ENCODE results near the gene SORCS1. TPM values are rescaled to one million over a fixed set of nuclear protein-coding genes. Genes with fewer than 3 reads are reported as not detected.

The SORCS1 gene
- total RNA-seq, 2 donors from 2014 or later = not detected

GRCh38 chr10:106694696-106695095 is 469.8 kb downstream of the SORCS1 start:
- Mint-ChIP-seq H3K36me3 (ENCODE audit: insufficient read depth in 2 of 2) (peaks cover 0 to 1% of the 10 kb centered on the region in 2 donors), H3K27me3 (ENCODE audit: low read depth) (no peaks in the 10 kb centered on the region), H3K9me3 (peaks cover 0 to 6% of the 10 kb centered on the region in 2 donors), H3K4me3 (no peak overlapping the region), H3K27ac (no peak overlapping the region), H3K4me1 (ENCODE audit: low read depth) (no peaks in the 10 kb centered on the region)
- ATAC-seq (replicated peaks in 1 of 2) (no peak), DNase-seq (no peak)

GRCh38 chr10:106682175-106682574 is 482.3 kb downstream of the SORCS1 start:
- H3K9me3 Mint-ChIP-seq = peaks cover 3 to 4% of the 10 kb centered on the region in 2 donors
- H3K27ac Mint-ChIP-seq = no peak overlapping the region
- H3K4me1 Mint-ChIP-seq (ENCODE audit: low read depth) = no peaks in the 10 kb centered on the region
- no peaks in the 10 kb centered on the region for H3K36me3 Mint-ChIP-seq (ENCODE audit: insufficient read depth in 2 of 2)
- ATAC-seq (replicated peaks in 1 of 2) (no peak), DNase-seq (no peak)
- H3K27me3 Mint-ChIP-seq (ENCODE audit: low read depth) = no peaks in the 10 kb centered on the region
- no peak overlapping the region for H3K4me3 Mint-ChIP-seq

GRCh38 chr10:106680061-106680460 is 484.4 kb downstream of the SORCS1 start:
- DNase-seq = no peak
- Mint-ChIP-seq H3K36me3 (ENCODE audit: insufficient read depth in 2 of 2) (no peaks in the 10 kb centered on the region), H3K4me3 (no peak overlapping the region), H3K27ac (no peak overlapping the region), H3K9me3 (peaks cover 0 to 7% of the 10 kb centered on the region in 2 donors), H3K27me3 (ENCODE audit: low read depth) (no peaks in the 10 kb centered on the region), H3K4me1 (ENCODE audit: low read depth) (no peaks in the 10 kb centered on the region)
- no peak for ATAC-seq (replicated peaks in 1 of 2)

- no peak for ATAC-seq (replicated peaks in 1 of 2)
- H3K27ac Mint-ChIP-seq = no peak overlapping the region
Observed at GRCh38 chr10:106679314-106679713, 485.2 kb downstream of the SORCS1 start.

GRCh38 chr10:106672517-106673175 is 491.9 kb downstream of the SORCS1 start:
- H3K27ac Mint-ChIP-seq = no peak overlapping the region
- ATAC-seq (replicated peaks in 1 of 2) (no peak), DNase-seq (no peak)
- H3K4me3 Mint-ChIP-seq = no peak overlapping the region
- H3K27me3 Mint-ChIP-seq (ENCODE audit: low read depth) = no peaks in the 10 kb centered on the region
- H3K9me3 Mint-ChIP-seq = peaks cover 0 to 5% of the 10 kb centered on the region in 2 donors
- no peaks in the 10 kb centered on the region for H3K4me1 Mint-ChIP-seq (ENCODE audit: low read depth)
- H3K36me3 Mint-ChIP-seq (ENCODE audit: insufficient read depth in 2 of 2) = no peaks in the 10 kb centered on the region

More at GRCh38 chr10:106679314-106679713, 485.2 kb downstream of the SORCS1 start:
- no peak overlapping the region for H3K4me3 Mint-ChIP-seq
- no peaks in the 10 kb centered on the region for H3K27me3 Mint-ChIP-seq (ENCODE audit: low read depth)
- H3K4me1 Mint-ChIP-seq (ENCODE audit: low read depth) = no peaks in the 10 kb centered on the region
- no peak for DNase-seq
- H3K36me3 Mint-ChIP-seq (ENCODE audit: insufficient read depth in 2 of 2) = no peaks in the 10 kb centered on the region
- peaks cover 0 to 7% of the 10 kb centered on the region in 2 donors for H3K9me3 Mint-ChIP-seq

GRCh38 chr10:106661767-106662140 is 502.8 kb downstream of the SORCS1 start:
- Mint-ChIP-seq H3K9me3 (peaks cover 0 to 2% of the 10 kb centered on the region in 2 donors), H3K27me3 (ENCODE audit: low read depth) (no peaks in the 10 kb centered on the region), H3K27ac (no peak overlapping the region), H3K4me3 (no peak overlapping the region), H3K36me3 (ENCODE audit: insufficient read depth in 2 of 2) (peaks cover 0 to under 1% of the 10 kb centered on the region in 2 donors), H3K4me1 (ENCODE audit: low read depth) (no peaks in the 10 kb centered on the region)
- DNase-seq (no peak), ATAC-seq (replicated peaks in 1 of 2) (no peak)

- H3K9me3 Mint-ChIP-seq = peaks cover 0 to 2% of the 10 kb centered on the region in 2 donors
Observed at GRCh38 chr10:106661133-106661766, 503.3 kb downstream of the SORCS1 start.

GRCh38 chr10:106660550-106660949 is 504.0 kb downstream of the SORCS1 start:
- Mint-ChIP-seq H3K9me3 (peaks cover 0 to 2% of the 10 kb centered on the region in 2 donors), H3K4me1 (ENCODE audit: low read depth) (no peaks in the 10 kb centered on the region), H3K4me3 (no peak overlapping the region), H3K27me3 (ENCODE audit: low read depth) (no peaks in the 10 kb centered on the region), H3K36me3 (ENCODE audit: insufficient read depth in 2 of 2) (no peaks in the 10 kb centered on the region), H3K27ac (no peak overlapping the region)
- ATAC-seq (replicated peaks in 1 of 2) (no peak), DNase-seq (no peak)

More at GRCh38 chr10:106661133-106661766, 503.3 kb downstream of the SORCS1 start:
- ATAC-seq (replicated peaks in 1 of 2) (no peak), DNase-seq (no peak)
- no peak overlapping the region for H3K4me3 Mint-ChIP-seq
- H3K36me3 Mint-ChIP-seq (ENCODE audit: insufficient read depth in 2 of 2) = no peaks in the 10 kb centered on the region
- no peaks in the 10 kb centered on the region for H3K4me1 Mint-ChIP-seq (ENCODE audit: low read depth)
- no peaks in the 10 kb centered on the region for H3K27me3 Mint-ChIP-seq (ENCODE audit: low read depth)
- H3K27ac Mint-ChIP-seq = no peak overlapping the region

- H3K36me3 Mint-ChIP-seq (ENCODE audit: insufficient read depth in 2 of 2) = no peaks in the 10 kb centered on the region
- DNase-seq (no peak), ATAC-seq (replicated peaks in 1 of 2) (no peak)
- no peaks in the 10 kb centered on the region for H3K9me3 Mint-ChIP-seq
- H3K4me1 Mint-ChIP-seq (ENCODE audit: low read depth) = no peaks in the 10 kb centered on the region
- H3K27ac Mint-ChIP-seq = no peak overlapping the region
- H3K4me3 Mint-ChIP-seq = no peak overlapping the region
- H3K27me3 Mint-ChIP-seq (ENCODE audit: low read depth) = no peaks in the 10 kb centered on the region
Observed at GRCh38 chr10:106655636-106656035, 508.9 kb downstream of the SORCS1 start.

- Mint-ChIP-seq H3K27ac (no peak overlapping the region), H3K4me3 (no peak overlapping the region), H3K36me3 (ENCODE audit: insufficient read depth in 2 of 2) (no peaks in the 10 kb centered on the region), H3K4me1 (ENCODE audit: low read depth) (no peaks in the 10 kb centered on the region), H3K9me3 (no peaks in the 10 kb centered on the region), H3K27me3 (ENCODE audit: low read depth) (no peaks in the 10 kb centered on the region)
- ATAC-seq (replicated peaks in 1 of 2) (no peak), DNase-seq (no peak)
Observed at GRCh38 chr10:106655165-106655564, 509.3 kb downstream of the SORCS1 start.

GRCh38 chr10:106652279-106652678 is 512.2 kb downstream of the SORCS1 start:
- Mint-ChIP-seq H3K4me3 (no peak overlapping the region), H3K36me3 (ENCODE audit: insufficient read depth in 2 of 2) (no peaks in the 10 kb centered on the region), H3K9me3 (no peaks in the 10 kb centered on the region), H3K27me3 (ENCODE audit: low read depth) (no peaks in the 10 kb centered on the region), H3K27ac (no peak overlapping the region), H3K4me1 (ENCODE audit: low read depth) (no peaks in the 10 kb centered on the region)
- ATAC-seq (replicated peaks in 1 of 2) (no peak), DNase-seq (no peak)

GRCh38 chr10:106648534-106649481 is 515.7 kb downstream of the SORCS1 start:
- no peak for DNase-seq
- no peaks in the 10 kb centered on the region for H3K4me1 Mint-ChIP-seq (ENCODE audit: low read depth)
- no peaks in the 10 kb centered on the region for H3K9me3 Mint-ChIP-seq
- no peak overlapping the region for H3K4me3 Mint-ChIP-seq
- no peak overlapping the region for H3K27ac Mint-ChIP-seq
- H3K27me3 Mint-ChIP-seq (ENCODE audit: low read depth) = no peaks in the 10 kb centered on the region
- no peak for ATAC-seq (replicated peaks in 1 of 2)
- H3K36me3 Mint-ChIP-seq (ENCODE audit: insufficient read depth in 2 of 2) = no peaks in the 10 kb centered on the region

- H3K36me3 Mint-ChIP-seq (ENCODE audit: insufficient read depth in 2 of 2) = no peaks in the 10 kb centered on the region
- DNase-seq (no peak), ATAC-seq (replicated peaks in 1 of 2) (no peak)
- no peak overlapping the region for H3K27ac Mint-ChIP-seq
- H3K4me3 Mint-ChIP-seq = no peak overlapping the region
- H3K4me1 Mint-ChIP-seq (ENCODE audit: low read depth) = no peaks in the 10 kb centered on the region
- H3K27me3 Mint-ChIP-seq (ENCODE audit: low read depth) = no peaks in the 10 kb centered on the region
- H3K9me3 Mint-ChIP-seq = no peaks in the 10 kb centered on the region
Observed at GRCh38 chr10:106643473-106643872, 521.0 kb downstream of the SORCS1 start.
